IMR-90 (cell line): Measurements from ENCODE around the gene SEPTIN5. TPM values are rescaled to one million over a fixed set of nuclear protein-coding genes. Genes with fewer than 3 reads are reported as not detected.

Experiments
- ATAC-seq: fragments of 200-7000 bp; cut with Tn5 transposase; 2 replicates; pipeline ENCODE4 v1.9.1; 2020; ENCODE audit warnings: low read depth, mild to moderate bottlenecking, moderate library complexity
- BruUV-seq: library from RNA; stranded (reverse); fragments of 400-500 nt; replicated peaks from 2 replicates; lab custom pipeline; 2021; lab: Mats Ljungman, UMichigan
- CTCF ChIA-PET: fragments of 300-600 bp; formaldehyde crosslinking; extraction: SDS; loops from one replicate; lab custom pipeline; 2021; ENCODE audit warnings: antibody characterized with exemption; lab: Yijun Ruan, JAX
- POLR2A ChIA-PET: fragments of 300-600 bp; sonication (Branson Sonifier 250); formaldehyde crosslinking; loops from one replicate; lab custom pipeline; 2022; ENCODE audit warnings: antibody characterized with exemption; ENCODE audit not compliant: unreplicated experiment; lab: Charles Lee
- DNase-seq: peaks from one replicate; pipeline ENCODE4 v3.0.0; 2013
- H2AFZ ChIP-seq: replicated peaks from 2 replicates; pipeline ENCODE3; 2013; ENCODE audit warnings: low read length, mild to moderate bottlenecking; ENCODE audit not compliant: poor library complexity
- H2AK5ac ChIP-seq: 2 replicates; pipeline ENCODE4 v1.6.1; 2013; ENCODE audit warnings: low read depth, low read length, inconsistent platforms
- H2AK9ac ChIP-seq: replicated peaks from 2 replicates; pipeline ENCODE3; 2013; ENCODE audit warnings: mild to moderate bottlenecking, low read depth, low read length, moderate library complexity; ENCODE audit not compliant: poor library complexity
- H2BK120ac ChIP-seq: 2 replicates; pipeline ENCODE4 v1.6.1; 2013; ENCODE audit warnings: low read depth, low read length, inconsistent platforms
- H2BK15ac ChIP-seq: 3 replicates; pipeline ENCODE4 v1.6.1; 2013; ENCODE audit warnings: low read depth, low read length, inconsistent platforms
- H2BK20ac ChIP-seq: 2 replicates; pipeline ENCODE4 v1.6.1; 2013; ENCODE audit warnings: low read depth, mild to moderate bottlenecking, inconsistent platforms, low read length, moderate library complexity
- H2BK5ac ChIP-seq: 2 replicates; pipeline ENCODE4 v1.6.1; 2013; ENCODE audit warnings: mild to moderate bottlenecking, low read depth, low read length, inconsistent platforms; ENCODE audit not compliant: poor library complexity, severe bottlenecking
- H3K14ac ChIP-seq: replicated peaks from 2 replicates; pipeline ENCODE4 v1.6.1; 2013; ENCODE audit warnings: low read depth, low read length, inconsistent platforms
- H3K18ac ChIP-seq: 2 replicates; pipeline ENCODE4 v1.6.1; 2013; ENCODE audit warnings: low read depth, low read length, control low read depth
- H3K23ac ChIP-seq: 2 replicates; pipeline ENCODE4 v1.6.1; 2013; ENCODE audit warnings: low read depth, low read length, inconsistent platforms
- H3K27ac ChIP-seq: 2 replicates; pipeline ENCODE4 v1.5.1; 2013; ENCODE audit warnings: mild to moderate bottlenecking, control low read depth, low read length; ENCODE audit not compliant: insufficient read depth
- H3K27me3 ChIP-seq: 2 replicates; pipeline ENCODE4 v1.6.1; 2013; ENCODE audit warnings: low read length; ENCODE audit not compliant: control insufficient read depth, insufficient read depth
- H3K36me3 ChIP-seq: 2 replicates; pipeline ENCODE4 v1.6.1; 2013; ENCODE audit warnings: low read length, mixed read lengths; ENCODE audit not compliant: control insufficient read depth, insufficient read depth
- H3K4ac ChIP-seq: 2 replicates; pipeline ENCODE4 v1.6.1; 2013; ENCODE audit warnings: low read depth, low read length, inconsistent platforms
- H3K4me1 ChIP-seq: 2 replicates; pipeline ENCODE4 v1.6.1; 2013; ENCODE audit warnings: low read length, mixed read lengths; ENCODE audit not compliant: control insufficient read depth, insufficient read depth
- H3K4me2 ChIP-seq: 2 replicates; pipeline ENCODE4 v1.6.1; 2013; ENCODE audit warnings: low read depth, mild to moderate bottlenecking, control low read depth, low read length, moderate library complexity
- H3K4me3 ChIP-seq: 2 replicates; pipeline ENCODE4 v1.5.1; 2013; ENCODE audit warnings: low read depth, mild to moderate bottlenecking, control low read depth, low read length, moderate library complexity; ENCODE audit not compliant: insufficient read depth
- H3K56ac ChIP-seq: 2 replicates; pipeline ENCODE4 v1.6.1; 2013; ENCODE audit warnings: low read length, inconsistent platforms; ENCODE audit not compliant: insufficient read depth; ENCODE audit errors: extremely low read depth
- H3K79me1 ChIP-seq, 2 experiments: 2 replicates each; pipeline ENCODE4 v1.6.1; 2013; ENCODE audit warnings: low read length in 2 of 2, inconsistent platforms in 1 of 2, low read depth in 1 of 2
- H3K9ac ChIP-seq: 2 replicates; pipeline ENCODE4 v1.6.1; 2013; ENCODE audit warnings: low read depth, low read length, control low read depth
- H3K9me1 ChIP-seq: 2 replicates; pipeline ENCODE4 v1.6.1; 2013; ENCODE audit warnings: low read length, inconsistent platforms; ENCODE audit not compliant: insufficient read depth
- H3K9me3 ChIP-seq: 2 replicates; pipeline ENCODE4 v1.6.1; 2013; ENCODE audit warnings: low read length; ENCODE audit not compliant: control insufficient read depth, insufficient read depth
- H4K20me1 ChIP-seq: 2 replicates; pipeline ENCODE4 v1.6.1; 2013; ENCODE audit warnings: low read length, inconsistent platforms; ENCODE audit not compliant: insufficient read depth
- H4K5ac ChIP-seq: 2 replicates; pipeline ENCODE4 v1.6.1; 2013; ENCODE audit warnings: mild to moderate bottlenecking, low read depth, low read length, control low read depth
- H4K8ac ChIP-seq, 2 experiments: 2 replicates each; pipeline ENCODE4 v1.6.1; 2013; ENCODE audit warnings: low read depth in 2 of 2, low read length in 2 of 2, control low read depth in 1 of 2, inconsistent platforms in 1 of 2
- H4K91ac ChIP-seq: 2 replicates; pipeline ENCODE4 v1.6.1; 2013; ENCODE audit warnings: low read depth, low read length, inconsistent platforms; ENCODE audit not compliant: insufficient read depth
- MAZ ChIP-seq: IDR thresholded peaks from 2 replicates; pipeline ENCODE4 v1.6.1; 2012; ENCODE audit warnings: low read depth, mild to moderate bottlenecking, low read length, improper control_type of control experiment, moderate library complexity, borderline replicate concordance
- MXI1 ChIP-seq: IDR thresholded peaks from 2 replicates; pipeline ENCODE4 v1.6.1; 2012; ENCODE audit warnings: low read depth, mild to moderate bottlenecking, low read length, moderate library complexity, borderline replicate concordance
- POLR2A ChIP-seq: IDR thresholded peaks from 2 replicates; pipeline ENCODE4 v1.6.1; 2012; ENCODE audit warnings: mild to moderate bottlenecking, low read depth, low read length
- SMC3 ChIP-seq: fragments of 150-350 bp; IDR thresholded peaks from 2 replicates; pipeline ENCODE4 v1.6.1; 2016; ENCODE audit warnings: low read depth, mild to moderate bottlenecking, antibody characterized with exemption, low read length, moderate library complexity
- WGBS, 2 experiments: methylation state at CpG; one replicate each; pipeline versions ENCODE4 v1.1.5 to v1.1.7; 2013; ENCODE audit warnings: missing lambda C conversion rate in 2 of 2; ENCODE audit not compliant: insufficient read length in 1 of 2; ENCODE audit errors: extremely low coverage in 2 of 2; 5-methylcytosine and 5-hydroxymethylcytosine counted together
- dilution Hi-C: fragments of 300-500 bp; cut with HindIII; formaldehyde crosslinking; loops from one replicate; pipeline ENCODE4 v1.14.3; 2018; ENCODE audit warnings: low sequenced_read_pairs; ENCODE audit not compliant: unreplicated experiment
- in situ Hi-C: fragments of 300-500 bp; cut with MboI; formaldehyde crosslinking; loops from 3 replicates; pipeline ENCODE4 v1.14.3; 2019; ENCODE audit warnings: low sequenced_read_pairs, inconsistent platforms, mixed read lengths
- intact Hi-C: fragments of 100-400 bp; cut with micrococcal nuclease; formaldehyde crosslinking; loops from 2 replicates; pipeline ENCODE4 v1.10.0; 2022
- polyA plus RNA-seq, 3 experiments: library from polyadenylated mRNA; depleted of rRNA; stranded (reverse); fragments of >200 nt; gene quantifications; 2 replicates each; pipeline ENCODE4 v1.2.3, GENCODE V29; 2012; ENCODE audit warnings: low replicate concordance in 1 of 3
- total RNA-seq: library from RNA; depleted of rRNA; stranded (reverse); fragments of >200 nt; gene quantifications from 2 replicates; pipeline ENCODE4 v1.2.3, GENCODE V29; 2012

SEPTIN5 gene
- total and polyA plus RNA-seq, 2 of the 4 experiments (the other 2 are of a cell fraction), result 16.8 to 20.7 TPM

- no TSS peak for BruUV-seq
- POLR2A ChIA-PET, result no interaction called here
- no peaks in the 10 kb centered on the region for H4K20me1 ChIP-seq
- no peak overlapping the region for H3K27ac ChIP-seq
- H3K79me1 ChIP-seq, result no peaks in the 10 kb centered on the region
- no peak overlapping the region for H3K23ac ChIP-seq
- peaks cover 4% of the 10 kb centered on the region; the same call in 1 of the 2 replicates for H3K9me3 ChIP-seq
- H3K18ac ChIP-seq, result no peak overlapping the region
- no peak overlapping the region for H2BK20ac ChIP-seq
- in situ Hi-C loops, result no loop called here
- no peaks in the 10 kb centered on the region for H3K9me1 ChIP-seq
- H3K4ac ChIP-seq, result no peak overlapping the region
- intact Hi-C loops, result no loop called here
- TF ChIP-seq MAZ (no peak), POLR2A (no peak), SMC3 (no peak), MXI1 (no peak)
- no peak overlapping the region for H3K9ac ChIP-seq
- no peaks in the 10 kb centered on the region for H3K36me3 ChIP-seq
- H3K56ac ChIP-seq, result no peak overlapping the region
- H4K5ac ChIP-seq, result no peak overlapping the region
- H2AK9ac ChIP-seq, result no peak overlapping the region
- no peak overlapping the region for H2AK5ac ChIP-seq
- H4K91ac ChIP-seq, result no peak overlapping the region
- no peak overlapping the region for H2AFZ ChIP-seq
- H4K8ac ChIP-seq, result no peak overlapping the region
- ATAC-seq, result no peak
- H2BK120ac ChIP-seq, result no peak overlapping the region
- H3K14ac ChIP-seq, result no peak overlapping the region
- WGBS, 2 experiments, result 53% methylated on average over 6 of the region's 17 CpGs; no CpG with 5 or more reads in 1 of the 2 experiments
- H3K4me1 ChIP-seq, result peaks cover 4% of the 10 kb centered on the region; the same call in 1 of the 2 replicates
- CTCF ChIA-PET, result no interaction called here
- no peak overlapping the region for H2BK5ac ChIP-seq
- H3K4me3 ChIP-seq, result no peak overlapping the region
- DNase-seq, result no peak
- dilution Hi-C loops, result no loop called here
- H3K4me2 ChIP-seq, result no peak overlapping the region
- H3K27me3 ChIP-seq, result peaks cover 93% of the 10 kb centered on the region
- H2BK15ac ChIP-seq, result no peak overlapping the region
Observed at GRCh38 chr22:19764299-19764593, 49.9 kb downstream of the SEPTIN5 start.
